SHP77 treated with DMSO at 0.1 percent for 48 hours (cell line): Measurements from ENCODE around the gene CCDC184.
"Not testable (repeated sequence)": the region's sequence is repeated elsewhere in the genome, so short reads cannot be mapped to it uniquely, and the experiment has no call there.

ENCODE experiments used
- DNase-seq: peaks from one replicate; lab custom pipeline; 2025; lab: John Stamatoyannopoulos, UW

Gene CCDC184

GRCh38 chr12:48183091-48183875 is at the start of gene CCDC184:
CCDC184 (plus strand) TSS chr12:48183644; CDS start chr12:48184123, 479 bp downstream.
- DNase-seq: peak; percentile 32

- DNase-seq: no peak
Measured at GRCh38 chr12:48135027-48135426, 48.4 kb upstream of the CCDC184 start.

GRCh38 chr12:48142818-48143674 is 40.4 kb upstream of the CCDC184 start:
- DNase-seq: no peak

DNA sequence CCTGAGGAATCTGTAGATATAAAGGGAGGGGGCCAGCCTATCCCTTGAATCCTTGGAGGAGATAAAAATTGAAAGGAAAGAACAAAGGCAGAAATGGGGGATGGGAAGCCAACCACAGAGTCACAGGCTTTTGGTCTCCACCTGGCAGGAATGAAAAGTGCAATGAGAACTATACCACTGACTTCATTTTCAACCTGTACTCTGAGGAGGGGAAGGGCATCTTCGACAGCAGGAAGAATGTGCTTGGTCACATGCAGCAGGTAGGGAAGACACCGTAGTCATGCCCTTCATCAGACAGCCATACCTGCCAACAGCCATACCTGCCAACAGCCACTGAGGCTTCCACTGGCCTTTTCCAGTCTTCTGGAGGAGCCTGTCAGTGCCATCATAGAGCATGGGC is 39.5 kb upstream of the CCDC184 start:
- DNase-seq: no peak

DNA sequence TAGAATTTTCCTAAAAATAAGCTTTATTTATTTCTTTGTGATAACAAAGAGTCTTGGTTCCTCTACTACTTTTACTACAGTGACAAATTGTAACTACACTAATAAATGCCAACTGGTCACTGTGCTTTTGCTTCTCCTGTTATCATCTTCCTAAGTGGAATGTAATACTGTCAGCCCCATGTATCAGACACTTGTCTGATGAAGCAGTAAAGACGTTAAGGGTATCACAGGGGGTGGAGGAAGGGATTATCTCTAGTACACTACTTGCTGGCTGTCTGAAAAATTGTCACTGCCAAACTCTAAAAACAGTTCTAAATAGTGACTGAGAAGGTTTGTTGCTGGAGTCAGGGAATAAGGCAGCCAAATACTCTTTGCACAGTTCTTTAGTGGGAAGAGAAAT is 37.5 kb upstream of the CCDC184 start:
- DNase-seq: no peak

DNA sequence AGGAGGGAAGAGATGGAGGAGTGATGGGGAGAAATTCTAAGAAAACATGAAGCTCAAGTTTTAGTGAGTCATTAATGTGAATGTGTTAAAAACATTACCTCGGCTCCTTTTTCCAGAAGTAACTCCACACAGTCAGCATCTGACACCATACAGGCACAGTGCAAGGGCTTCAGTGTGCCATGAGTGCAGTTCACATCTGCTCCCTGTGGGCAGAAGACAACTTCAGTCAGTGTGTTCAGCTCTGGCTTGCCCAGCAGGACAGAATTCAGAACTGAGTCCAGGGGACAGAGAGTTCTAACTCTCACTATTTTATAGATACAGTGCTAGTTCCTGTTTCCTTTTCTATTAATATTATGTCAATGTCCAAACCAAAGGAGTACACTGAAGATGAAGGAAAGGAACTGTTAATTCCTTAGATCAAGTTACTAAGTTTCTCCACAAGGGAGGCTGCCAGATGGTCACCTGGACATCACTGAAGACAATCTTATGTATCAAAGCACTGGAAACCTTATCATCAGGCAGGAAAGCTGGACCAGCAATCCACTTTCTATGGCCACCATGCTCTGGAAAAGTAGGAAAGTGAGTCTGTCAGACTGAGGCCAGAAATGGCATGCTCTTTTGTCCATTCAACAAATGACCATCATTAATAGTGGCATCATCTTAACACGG is 32.2 kb upstream of the CCDC184 start:
- DNase-seq: no peak

GRCh38 chr12:48155786-48156185 is 27.7 kb upstream of the CCDC184 start:
- not testable (repeated sequence) for DNase-seq

DNA sequence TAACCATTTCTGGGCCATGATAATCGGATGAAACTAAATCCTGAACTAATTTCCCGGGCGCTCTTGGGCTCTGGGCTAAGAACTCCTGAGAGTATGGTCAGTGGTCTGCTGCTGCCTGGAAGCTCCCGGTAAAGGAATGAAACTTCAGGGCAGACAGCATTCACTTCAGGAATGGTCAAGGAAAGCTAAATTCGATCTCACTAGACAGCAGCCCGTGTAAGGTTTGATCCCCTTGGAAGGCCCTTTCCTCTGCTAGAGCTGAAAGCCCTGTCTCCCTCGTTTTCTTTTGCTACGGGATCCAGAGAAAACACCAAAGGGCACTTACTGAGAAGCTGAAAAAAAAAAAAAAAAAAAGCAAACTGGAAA is 26.8 kb upstream of the CCDC184 start:
- DNase-seq: no peak

DNA sequence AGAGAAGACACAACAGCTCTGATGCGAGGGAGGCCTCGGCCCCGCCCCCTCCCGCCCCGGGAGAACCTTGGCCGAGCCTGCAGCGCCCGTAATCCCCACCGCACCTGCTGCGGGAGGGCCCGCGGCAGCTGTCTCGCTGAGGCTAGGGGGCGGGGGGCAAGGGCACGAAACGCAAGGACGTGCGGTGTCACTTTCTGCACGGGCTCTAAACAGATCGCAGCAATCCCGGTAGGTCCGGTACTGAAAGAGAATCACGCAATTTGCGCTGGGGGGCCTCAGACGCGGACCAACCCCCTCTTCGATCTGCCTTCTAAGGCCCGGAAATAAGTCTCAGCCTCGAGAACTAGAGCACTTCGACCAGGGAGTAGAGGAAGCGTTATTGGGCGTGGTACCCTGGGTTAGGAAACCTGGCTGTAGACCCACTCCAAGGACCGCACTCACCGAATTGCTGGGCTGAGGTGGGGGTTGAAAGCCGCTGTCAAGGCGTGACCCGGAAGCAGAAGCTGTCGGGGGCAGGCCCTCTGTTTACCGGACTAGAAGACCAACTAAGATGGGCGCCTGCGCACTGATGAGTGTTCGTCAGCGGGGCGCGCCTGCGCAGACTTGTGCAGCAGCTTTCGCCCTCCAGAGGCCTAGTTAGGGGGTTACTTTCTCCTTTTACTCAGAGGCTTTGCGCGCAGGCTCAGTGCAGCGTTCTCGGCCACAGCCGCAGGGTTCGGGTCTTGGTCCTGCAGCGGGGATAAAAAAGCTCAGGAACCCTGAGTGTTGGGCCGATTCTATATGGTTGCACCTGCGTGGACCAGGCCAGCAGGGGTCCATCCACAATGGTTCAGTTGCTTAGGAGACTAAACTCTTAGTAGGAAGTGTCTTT is 26.2 kb upstream of the CCDC184 start, which contains the start of gene ASB8:
Gene ASB8 (minus strand): TSS at position 498 of the 871 bp plus-strand sequence. CDS start 4,019 bp downstream, outside the sequence.
- peak; percentile 94 for DNase-seq

DNA sequence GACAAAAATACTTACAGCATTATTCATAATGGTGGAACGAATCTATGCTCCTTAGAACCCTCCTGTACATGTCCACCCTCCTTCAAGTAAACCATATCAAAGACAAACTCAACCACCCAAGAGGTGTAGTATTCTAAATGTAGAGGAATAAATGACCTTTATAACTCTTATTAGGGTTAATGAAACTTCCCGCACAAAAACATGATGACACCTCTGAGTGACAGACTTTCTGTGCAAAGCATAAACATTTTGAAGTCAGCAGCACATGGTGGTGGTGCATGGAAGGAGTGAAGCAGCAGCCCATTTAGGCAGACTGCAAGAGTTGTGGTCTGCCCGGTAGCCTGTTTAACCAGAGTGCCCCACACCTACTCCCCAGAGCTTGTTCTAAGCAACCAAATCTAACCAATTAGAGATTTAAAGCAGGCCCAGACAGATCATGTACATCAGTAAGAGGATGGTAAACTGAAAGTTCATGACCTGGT is 25.5 kb upstream of the CCDC184 start:
- no peak for DNase-seq

GRCh38 chr12:48160046-48160445 is 23.4 kb upstream of the CCDC184 start:
- DNase-seq: no peak

- no peak for DNase-seq
Measured at GRCh38 chr12:48160807-48161206, 22.6 kb upstream of the CCDC184 start.

GRCh38 chr12:48163150-48163747 is 20.2 kb upstream of the CCDC184 start:
- no peak for DNase-seq

DNA sequence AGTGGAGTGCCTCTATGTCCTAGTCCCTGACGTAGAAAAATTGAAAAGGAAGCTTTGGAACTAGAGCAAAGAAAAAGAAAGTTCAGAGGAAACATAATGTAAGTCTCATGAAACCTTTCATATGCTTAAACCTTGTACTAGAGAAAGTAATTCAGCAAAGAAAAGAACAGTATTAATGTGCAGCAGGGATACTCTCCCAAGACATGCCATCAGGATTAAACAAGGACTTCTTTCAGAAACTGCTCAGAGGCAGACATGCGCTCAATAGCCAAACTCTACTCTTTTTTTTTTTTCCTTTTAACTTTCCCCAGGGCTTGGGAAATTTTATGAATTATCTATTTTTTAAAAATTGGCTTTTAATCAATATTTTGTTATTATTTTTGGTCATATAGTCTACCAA is 19.0 kb upstream of the CCDC184 start:
- DNase-seq: no peak

GRCh38 chr12:48165089-48165981 is 18.1 kb upstream of the CCDC184 start:
- DNase-seq: peak; percentile 50

DNA sequence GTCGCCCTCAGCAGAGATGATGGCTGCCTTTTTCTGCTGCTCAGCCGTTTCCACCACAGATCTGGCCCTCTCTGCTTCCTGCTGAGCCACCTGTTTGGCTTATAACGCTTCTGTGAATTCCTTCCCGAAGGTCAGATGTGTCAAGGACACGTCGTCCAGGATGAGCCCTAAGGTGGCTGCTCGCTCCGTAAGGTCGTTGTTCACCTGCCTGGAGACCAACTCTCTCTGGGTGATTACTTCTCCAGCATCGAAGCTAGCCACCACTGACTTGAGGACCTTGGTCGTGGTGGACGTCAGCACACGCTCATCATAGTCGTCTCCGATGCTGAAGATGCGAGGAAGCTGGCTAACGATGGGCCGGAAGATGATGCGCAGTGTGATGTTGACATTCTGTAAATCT is 14.4 kb upstream of the CCDC184 start:
- DNase-seq: no peak

DNA sequence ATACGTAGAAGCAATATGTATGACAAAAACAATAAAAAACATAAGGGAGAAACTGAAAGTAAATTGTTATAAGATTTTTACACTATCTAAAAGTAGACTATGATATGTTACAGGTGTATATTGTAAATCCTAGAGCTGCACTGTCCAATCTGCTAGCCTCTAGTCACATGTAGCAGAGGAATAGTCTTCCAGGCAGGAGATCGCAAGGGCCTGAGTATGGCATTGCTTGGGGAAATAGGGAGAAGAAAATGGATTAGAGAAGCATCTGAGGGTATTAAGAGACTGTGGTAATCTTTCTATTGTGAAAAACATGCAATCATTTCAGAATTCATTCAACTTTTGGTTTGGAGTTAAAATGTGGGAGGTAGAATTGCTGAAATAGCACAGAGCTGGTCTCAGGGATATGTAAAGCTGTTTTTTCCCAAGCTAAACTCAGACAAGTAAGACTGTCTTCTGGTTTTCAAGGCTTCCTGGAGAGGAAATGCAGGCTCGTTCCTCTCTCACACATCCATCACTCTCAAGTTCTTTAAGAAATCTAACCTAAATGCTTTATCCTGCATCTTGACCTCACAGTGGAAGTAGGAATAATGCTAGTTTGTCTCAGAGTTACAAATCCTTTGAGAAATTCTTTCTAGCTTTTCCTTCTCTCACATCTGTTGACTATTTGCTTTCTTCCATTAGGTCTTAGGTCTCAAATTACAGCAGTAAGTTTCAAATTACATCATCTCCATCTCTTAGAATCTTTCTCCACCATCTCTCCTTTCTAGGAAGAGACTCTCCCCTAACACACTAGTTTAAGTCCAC is 7.6 kb upstream of the CCDC184 start:
- DNase-seq: no peak

GRCh38 chr12:48176417-48176751 is 7.1 kb upstream of the CCDC184 start:
- no peak for DNase-seq

DNA sequence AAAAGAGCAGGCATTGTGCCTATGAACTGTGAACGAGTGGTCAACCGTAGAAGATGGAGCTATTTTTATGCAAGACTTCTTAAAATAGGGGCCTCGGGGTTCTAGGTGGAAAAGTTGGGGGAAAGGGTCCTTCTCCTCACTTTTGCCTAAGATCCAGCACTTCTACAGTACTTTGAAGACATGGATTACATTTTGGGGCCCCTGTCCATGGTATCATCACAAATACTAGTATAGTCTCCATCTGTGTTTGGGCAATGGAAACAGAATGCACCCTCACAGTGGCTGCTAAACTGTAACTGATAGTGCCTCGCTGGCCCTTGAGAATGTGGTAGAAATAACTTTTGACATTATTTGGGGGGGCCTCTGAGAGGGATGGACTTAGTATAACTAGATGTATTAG is 5.5 kb upstream of the CCDC184 start:
- no peak for DNase-seq
